CD14-positive monocyte (primary cell): Measurements from ENCODE around the gene CHL1. TPM values are rescaled to one million over a fixed set of nuclear protein-coding genes. Genes with fewer than 3 reads are reported as not detected.

Experiments
- DNase-seq, 3 donors: peaks; one replicate each; pipeline ENCODE4 v3.0.0-alpha.2; 2011 to 2022
- H2AFZ ChIP-seq: 2 replicates; pipeline ENCODE4 v1.6.0; 2012; ENCODE audit warnings: mild to moderate bottlenecking, low read depth, low read length, inconsistent platforms; ENCODE audit not compliant: insufficient read depth, poor library complexity, severe bottlenecking
- H3K27ac ChIP-seq, 2 donors: 1 replicate in 1 of 2; 2 replicates in 1 of 2; pipeline ENCODE4 v1.5.1; 2012 to 2013; ENCODE audit warnings: low read length in 2 of 2, control low read depth in 1 of 2, inconsistent platforms in 1 of 2, low read depth in 1 of 2, mild to moderate bottlenecking in 1 of 2
- H3K27me3 ChIP-seq, 2 donors: one replicate each; pipeline versions ENCODE4 v1.6.0 to v1.6.1; 2011 to 2013; ENCODE audit warnings: low read length in 2 of 2; ENCODE audit not compliant: control insufficient read depth in 2 of 2, insufficient read depth in 2 of 2
- H3K36me3 ChIP-seq, 2 donors: replicated peaks in 1 of 2; 1 replicate in 1 of 2; 2 replicates in 1 of 2; pipeline versions ENCODE4 v1.5.1 to v1.6.1; 2012 to 2013; ENCODE audit warnings: low read length in 2 of 2, control low read depth in 1 of 2, inconsistent platforms in 1 of 2, mild to moderate bottlenecking in 1 of 2; ENCODE audit not compliant: insufficient read depth in 2 of 2, control insufficient read depth in 1 of 2
- H3K4me1 ChIP-seq, 2 donors: 1 replicate in 1 of 2; 2 replicates in 1 of 2; pipeline versions ENCODE4 v1.5.1 to v1.6.1; 2012 to 2013; ENCODE audit warnings: low read length in 2 of 2, control low read depth in 1 of 2, inconsistent platforms in 1 of 2, mild to moderate bottlenecking in 1 of 2, moderate library complexity in 1 of 2; ENCODE audit not compliant: insufficient read depth in 2 of 2, control insufficient read depth in 1 of 2
- H3K4me2 ChIP-seq: replicated peaks from 2 replicates; pipeline ENCODE3; 2012; ENCODE audit warnings: low read length, moderate library complexity, mild to moderate bottlenecking; ENCODE audit not compliant: poor library complexity, severe bottlenecking; ENCODE audit errors: extremely low read depth
- H3K4me3 ChIP-seq, 3 experiments: fragments of 200-600 bp in 1 of 3; sonication (generic) in 1 of 3; replicated peaks in 1 of 3; 1 replicate in 2 of 3; 2 replicates in 1 of 3; pipeline ENCODE4 v1.5.1; 2011 to 2013; ENCODE audit warnings: low read length in 3 of 3, mild to moderate bottlenecking in 3 of 3, control low read depth in 2 of 3, low read depth in 2 of 3, inconsistent platforms in 1 of 3, moderate library complexity in 1 of 3
- H3K79me2 ChIP-seq: 2 replicates; pipeline ENCODE4 v1.6.0; 2012; ENCODE audit warnings: mild to moderate bottlenecking, control low read depth, inconsistent platforms, low read length, moderate library complexity; ENCODE audit not compliant: insufficient read depth
- H3K9ac ChIP-seq: 2 replicates; pipeline ENCODE4 v1.6.0; 2017; ENCODE audit warnings: low read length, mild to moderate bottlenecking; ENCODE audit not compliant: insufficient read depth, poor library complexity, severe bottlenecking
- H3K9me3 ChIP-seq, 2 donors: replicated peaks in 1 of 2; 1 replicate in 1 of 2; 2 replicates in 1 of 2; pipeline versions ENCODE4 v1.5.1 to v1.6.1; 2012 to 2013; ENCODE audit warnings: low read length in 2 of 2, control low read depth in 1 of 2; ENCODE audit not compliant: control insufficient read depth in 1 of 2, insufficient read depth in 1 of 2
- H4K20me1 ChIP-seq: 2 replicates; pipeline ENCODE4 v1.6.0; 2012; ENCODE audit warnings: mild to moderate bottlenecking, low read length, control low read depth, moderate library complexity; ENCODE audit not compliant: insufficient read depth
- H3K27ac Mint-ChIP-seq, 7 donors: one replicate each; pipeline ENCODE4 v1.8.0; 2020; ENCODE audit warnings: mild to moderate bottlenecking in 7 of 7, mixed read lengths in 7 of 7, moderate library complexity in 6 of 7, inconsistent platforms in 2 of 7
- H3K27me3 Mint-ChIP-seq, 3 donors: one replicate each; pipeline ENCODE4 v1.8.0; 2021 to 2022; ENCODE audit warnings: low read depth in 3 of 3, mild to moderate bottlenecking in 3 of 3, mixed read lengths in 3 of 3, moderate library complexity in 3 of 3, inconsistent platforms in 1 of 3
- H3K36me3 Mint-ChIP-seq, 2 donors: one replicate each; pipeline ENCODE4 v1.8.0; 2020; ENCODE audit warnings: mixed read lengths in 2 of 2, inconsistent platforms in 1 of 2, mild to moderate bottlenecking in 1 of 2
- H3K4me1 Mint-ChIP-seq: one replicate; pipeline ENCODE4 v1.8.0; 2020; ENCODE audit warnings: mild to moderate bottlenecking, mixed read lengths
- H3K4me3 Mint-ChIP-seq, 2 donors: one replicate each; pipeline ENCODE4 v1.8.0; 2020; ENCODE audit warnings: mild to moderate bottlenecking in 2 of 2, mixed read lengths in 2 of 2, moderate library complexity in 1 of 2
- H3K9me3 Mint-ChIP-seq, 7 donors: one replicate each; pipeline ENCODE4 v1.8.0; 2020 to 2022; ENCODE audit warnings: mixed read lengths in 7 of 7, mild to moderate bottlenecking in 6 of 7, moderate library complexity in 6 of 7, inconsistent platforms in 2 of 7
- CTCF ChIP-seq: fragments of 200-600 bp; IDR thresholded peaks from one replicate; pipeline ENCODE4 v1.8.0; 2022; ENCODE audit warnings: antibody characterized with exemption, mild to moderate bottlenecking
- WGBS: methylation state at CpG from one replicate; pipeline ENCODE4 v1.1.5; 2013; ENCODE audit warnings: missing lambda C conversion rate; ENCODE audit not compliant: insufficient coverage; 5-methylcytosine and 5-hydroxymethylcytosine counted together
- intact Hi-C, 2 donors: fragments of 100-400 bp; cut with micrococcal nuclease; formaldehyde crosslinking; loops; one replicate each; pipeline versions ENCODE4 v1.15.0 to v1.15.1; 2023
- polyA plus RNA-seq, 3 donors: library from polyadenylated mRNA; depleted of rRNA in 1 of 3; unstranded in 2 of 3; stranded (reverse) in 1 of 3; fragments of 300-500 nt in 2 of 3; fragments of >200 nt in 1 of 3; fragmentation: Illumina TruSeq in 2 of 3; gene quantifications; 1 replicate in 2 of 3; 2 replicates in 1 of 3; pipeline ENCODE4 v1.2.3, GENCODE V29; 2012 to 2021

The CHL1 gene
- polyA plus RNA-seq, 3 donors, result not detected

GRCh38 chr3:217948-218347 lies 21.4 kb downstream of the CHL1 start:
- TF ChIP-seq CTCF, result no peak
- Histone ChIP-seq H3K27me3 (no peaks in the 10 kb centered on the region), H3K4me1 (no peaks in the 10 kb centered on the region), H3K9me3 (peaks cover 0 to 8% of the 10 kb centered on the region in 2 donors), H3K9ac (no peak overlapping the region), H2AFZ (no peak overlapping the region), H3K36me3 (no peaks in the 10 kb centered on the region), H3K4me2 (no peak overlapping the region), H3K27ac (no peak overlapping the region), H3K79me2 (no peaks in the 10 kb centered on the region), H4K20me1 (no peaks in the 10 kb centered on the region), H3K4me3 (no peak overlapping the region)
- H3K4me3 Mint-ChIP-seq, result no peak overlapping the region
- no peak overlapping the region for H3K27ac Mint-ChIP-seq
- peaks cover 2 to 5% (median 3%) of the 10 kb centered on the region in 7 donors for H3K9me3 Mint-ChIP-seq
- intact Hi-C loops, result no loop called here
- H3K27me3 Mint-ChIP-seq, result no peaks in the 10 kb centered on the region
- no peak for DNase-seq
- no peaks in the 10 kb centered on the region for H3K36me3 Mint-ChIP-seq
- H3K4me1 Mint-ChIP-seq, result no peaks in the 10 kb centered on the region
- WGBS, result 0% methylated on average over 2 of the region's 2 CpGs

GRCh38 chr3:228442-229182 lies 32.0 kb downstream of the CHL1 start:
- intact Hi-C loops, result no loop called here
- DNase-seq, result no peak
- Histone ChIP-seq H3K27ac (no peak overlapping the region), H3K4me3 (no peak overlapping the region), H3K4me1 (no peaks in the 10 kb centered on the region), H3K79me2 (no peaks in the 10 kb centered on the region), H3K27me3 (no peaks in the 10 kb centered on the region), H3K36me3 (no peaks in the 10 kb centered on the region), H3K9ac (no peak overlapping the region), H3K4me2 (no peak overlapping the region), H3K9me3 (peaks cover 9% of the 10 kb centered on the region in 2 donors), H4K20me1 (no peaks in the 10 kb centered on the region), H2AFZ (no peak overlapping the region)
- Mint-ChIP-seq H3K4me1 (no peaks in the 10 kb centered on the region), H3K27ac (no peak overlapping the region), H3K4me3 (no peak overlapping the region), H3K27me3 (peaks cover 0 to 3% (median 3%) of the 10 kb centered on the region in 3 donors), H3K36me3 (no peaks in the 10 kb centered on the region), H3K9me3 (peaks cover under 1 to 15% (median 8%) of the 10 kb centered on the region in 7 donors)
- no CpG with 5 or more reads among the region's 3 CpGs for WGBS
- no peak for TF ChIP-seq CTCF
